HG02840 (cell line): ENCODE measurements around the gene C8B.

Experiments used
- ATAC-seq: cut with Tn5 transposase; IDR thresholded peaks from one replicate; pipeline ENCODE4 v1.9.1; 2021; ENCODE audit warnings: mild to moderate bottlenecking, moderate library complexity, moderate number of reproducible peaks; ENCODE audit not compliant: unreplicated experiment, low FRiP score

C8B gene

DNA sequence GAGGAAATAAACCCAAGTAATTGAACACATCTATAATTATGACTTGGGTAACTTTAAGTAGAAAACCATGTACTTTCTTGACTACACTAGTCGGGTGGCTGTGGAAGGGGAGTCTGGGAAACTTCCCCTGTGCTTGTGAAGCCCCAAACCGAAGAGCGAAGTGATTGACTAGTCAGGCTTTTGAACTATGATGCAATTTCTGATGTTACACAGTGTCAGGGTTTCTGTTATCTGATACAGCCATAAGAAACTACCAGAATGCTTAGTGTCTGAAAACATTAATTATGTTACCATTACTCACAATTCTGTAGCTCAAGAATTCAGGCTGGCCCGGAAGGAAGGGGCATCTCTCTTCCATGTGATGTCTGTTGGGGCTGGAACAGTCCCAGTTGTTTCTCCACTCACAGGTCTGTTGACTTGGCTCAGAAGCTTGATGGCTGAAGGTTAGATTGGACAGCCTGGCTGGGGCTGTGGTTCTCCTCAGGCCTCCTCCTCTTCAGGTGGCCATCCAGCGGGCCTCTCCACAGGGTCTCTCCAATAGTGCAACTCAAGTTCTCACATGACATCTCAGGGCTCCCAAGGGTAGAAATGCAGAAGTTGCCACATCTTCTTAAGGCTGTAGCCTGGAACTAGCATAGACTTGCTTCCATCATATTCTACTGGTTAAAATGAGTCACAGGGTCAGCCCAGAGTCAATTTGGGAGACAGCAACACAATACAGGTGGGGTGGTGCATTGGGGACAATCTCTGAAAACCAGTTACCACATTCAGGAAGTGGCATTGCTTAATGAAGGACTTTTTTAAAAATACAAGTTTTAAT is 8.3 kb upstream of the C8B start:
- no peak for ATAC-seq

DNA sequence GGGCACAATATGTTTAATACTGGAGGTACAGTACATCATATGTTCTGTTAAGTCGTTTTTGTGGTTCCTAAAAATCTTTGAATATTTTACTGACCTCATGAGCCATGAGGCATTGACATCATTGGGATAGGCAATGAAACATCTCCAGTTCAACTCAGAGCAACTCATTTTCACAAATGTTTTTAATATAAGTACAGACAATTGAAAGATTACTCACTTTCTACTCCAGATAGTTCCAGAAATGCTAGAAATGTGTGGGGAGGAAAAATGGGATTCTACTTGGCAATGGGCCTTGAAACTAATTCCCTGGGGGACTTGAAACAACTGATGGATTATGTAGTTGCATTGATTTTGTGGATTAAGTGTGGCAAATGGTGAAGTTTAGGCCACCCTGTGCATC is 7.2 kb upstream of the C8B start:
- no peak for ATAC-seq

DNA sequence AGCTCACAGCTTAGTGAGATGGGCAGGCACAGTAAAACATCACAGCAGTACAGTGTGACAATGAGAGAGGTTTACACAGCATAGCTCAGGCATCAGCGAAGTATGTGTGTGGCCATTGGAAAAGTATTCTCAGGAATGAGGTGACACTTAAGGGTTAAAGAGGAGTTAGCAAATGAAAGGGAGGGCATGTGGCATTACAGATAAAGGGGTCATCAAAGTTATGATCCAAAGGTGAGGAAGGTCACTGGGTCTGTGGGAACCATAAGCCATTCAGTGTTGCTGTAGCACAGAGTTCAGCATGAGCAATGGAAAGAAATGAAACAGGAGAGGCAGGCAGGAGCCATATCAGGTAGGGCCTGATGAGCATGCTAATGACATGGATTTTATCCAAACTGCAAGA is 4.5 kb upstream of the C8B start:
- no peak for ATAC-seq

DNA sequence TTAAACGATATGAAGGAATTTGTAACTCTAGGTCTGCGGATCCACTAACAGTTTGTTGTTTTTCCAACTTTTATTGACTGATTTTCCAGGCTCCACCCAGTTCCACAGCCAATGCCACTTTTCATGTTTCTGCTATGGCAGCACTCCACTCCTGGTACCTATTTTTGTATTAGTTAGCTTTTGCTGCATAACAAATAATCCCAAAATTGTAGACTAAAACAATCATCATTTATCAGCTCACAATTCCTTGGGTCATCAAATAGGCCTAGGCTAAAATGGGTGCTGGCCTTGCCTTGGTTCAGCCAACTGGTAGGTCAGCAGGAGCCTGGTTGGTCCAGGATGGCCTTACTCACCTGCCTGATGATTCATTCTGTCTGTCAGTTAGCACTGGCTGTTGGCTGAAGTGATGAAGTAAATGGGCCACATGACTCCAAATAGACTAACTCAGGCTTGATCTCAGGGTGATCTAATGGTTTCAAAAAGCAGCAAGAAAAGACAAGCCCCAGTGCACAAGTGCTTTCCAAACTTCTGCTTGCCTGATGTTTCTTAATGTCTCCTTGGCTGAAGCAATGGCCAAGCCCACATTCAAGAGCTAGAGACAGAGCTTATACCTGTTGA is 3.2 kb upstream of the C8B start:
- ATAC-seq, result no peak

DNA sequence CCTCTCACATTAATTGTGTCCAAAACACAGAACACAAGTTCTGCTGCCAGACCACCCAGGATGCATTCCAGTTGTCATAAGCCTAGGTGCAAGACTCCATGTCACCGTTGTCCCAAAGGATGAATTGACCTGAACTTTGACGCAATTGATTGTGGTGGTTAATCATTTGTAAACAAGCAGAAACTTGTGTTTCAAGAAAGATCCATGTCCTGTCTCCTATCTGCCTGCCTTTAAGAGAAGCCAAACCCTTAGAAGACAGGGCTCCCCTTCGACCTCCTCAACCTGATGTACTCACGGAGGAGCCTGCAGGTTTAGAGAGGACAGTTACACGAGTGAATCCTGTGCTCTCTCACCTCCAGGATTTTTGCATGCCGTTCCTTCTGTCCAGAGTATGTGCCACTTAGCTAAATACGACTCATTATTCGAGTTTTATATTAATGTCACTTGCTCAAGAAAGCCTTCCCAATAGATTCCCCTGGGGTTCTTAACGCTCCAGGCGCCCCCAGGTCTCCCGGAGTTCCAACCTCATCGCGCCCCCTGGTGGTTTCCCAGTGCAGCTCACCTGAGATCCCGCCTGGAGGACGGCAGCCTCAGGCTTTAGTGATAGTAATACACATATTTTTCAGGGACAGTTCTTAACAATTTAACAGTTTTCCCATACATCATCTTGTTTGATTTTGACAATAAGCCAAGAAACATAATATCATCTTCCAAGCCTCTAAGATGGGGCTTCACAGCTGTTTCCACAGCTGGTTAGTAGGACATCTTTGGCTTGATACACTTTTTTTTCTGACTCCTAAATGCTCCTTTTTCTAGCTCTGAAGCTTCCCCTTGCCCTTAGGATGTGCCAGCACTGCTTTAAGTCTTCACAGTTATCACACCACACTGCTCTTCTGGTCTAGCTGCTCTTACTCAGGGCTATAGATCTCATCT is 2.4 kb upstream of the C8B start:
- ATAC-seq, result no peak

GRCh38 chr1:56967355-56967754 is 1.5 kb upstream of the C8B start:
- ATAC-seq, result no peak

DNA sequence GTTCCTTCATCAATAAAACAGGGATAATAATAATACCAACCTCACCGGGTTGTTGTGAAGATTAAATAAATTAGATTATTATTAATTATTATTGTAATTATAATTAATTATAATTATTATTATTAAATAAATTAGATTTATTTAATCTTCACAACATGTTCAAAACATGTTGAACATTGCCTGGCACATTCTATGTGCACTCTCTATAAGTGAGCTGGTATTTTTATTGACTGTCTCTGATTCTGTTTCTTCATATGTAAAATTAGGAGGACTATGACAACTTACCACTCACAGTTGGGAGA is 834 bp upstream of the C8B start:
- ATAC-seq, result no peak

DNA sequence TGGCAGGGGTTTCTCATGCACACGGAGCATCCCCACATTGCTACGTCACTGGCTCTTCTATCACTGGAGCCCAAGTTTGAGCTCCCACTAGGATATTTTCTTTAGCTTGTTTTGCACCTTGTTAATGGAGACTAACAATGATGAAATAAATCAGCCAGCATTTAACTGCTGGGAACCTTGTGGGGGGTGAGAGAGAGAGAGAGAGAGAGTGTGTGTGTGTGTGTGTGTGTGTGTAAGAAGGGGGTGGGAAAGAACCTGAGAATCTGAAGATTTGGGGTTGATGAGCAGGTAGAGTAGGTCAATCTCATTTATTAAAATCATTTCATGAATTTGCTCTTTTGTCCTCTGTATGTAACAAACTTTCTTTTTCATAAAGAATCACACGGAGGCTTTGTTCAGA is 624 bp downstream of the C8B start:
- no peak for ATAC-seq

GRCh38 chr1:56964349-56965017 is 1.3 kb downstream of the C8B start:
- ATAC-seq, result no peak

GRCh38 chr1:56963667-56964066 is 2.1 kb downstream of the C8B start:
- no peak for ATAC-seq

- ATAC-seq, result no peak
Observed at GRCh38 chr1:56961426-56961825, 4.4 kb downstream of the C8B start.

GRCh38 chr1:56958526-56958925 is 7.3 kb downstream of the C8B start:
- ATAC-seq, result no peak

GRCh38 chr1:56957931-56958330 is 7.9 kb downstream of the C8B start:
- ATAC-seq, result no peak

DNA sequence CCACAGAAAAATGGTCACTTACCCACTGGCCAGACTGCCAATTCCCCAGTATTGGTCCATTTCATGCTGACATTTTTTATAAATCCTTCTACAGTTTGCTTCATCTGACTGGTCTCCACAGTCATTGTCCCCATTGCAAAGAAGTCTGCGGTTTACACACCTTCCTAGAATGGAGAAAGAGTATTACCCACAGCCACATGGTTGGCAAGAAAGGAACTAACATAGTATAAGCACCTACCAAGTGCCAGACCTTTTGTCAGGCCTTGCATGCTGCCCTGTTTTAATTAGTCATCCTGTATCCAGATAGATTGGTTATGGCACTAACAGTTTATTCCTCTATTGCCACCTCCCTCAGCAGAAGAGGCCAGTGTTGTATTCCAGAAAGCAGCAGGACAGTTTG is 11.2 kb downstream of the C8B start:
- ATAC-seq, result no peak

GRCh38 chr1:56953386-56953785 is 12.4 kb downstream of the C8B start:
- no peak for ATAC-seq

- ATAC-seq, result no peak
Observed at GRCh38 chr1:56952501-56952900, 13.3 kb downstream of the C8B start.

- ATAC-seq, result no peak
Observed at GRCh38 chr1:56948403-56949023, 17.3 kb downstream of the C8B start.

GRCh38 chr1:56940039-56940438 is 25.8 kb downstream of the C8B start:
- no peak for ATAC-seq

DNA sequence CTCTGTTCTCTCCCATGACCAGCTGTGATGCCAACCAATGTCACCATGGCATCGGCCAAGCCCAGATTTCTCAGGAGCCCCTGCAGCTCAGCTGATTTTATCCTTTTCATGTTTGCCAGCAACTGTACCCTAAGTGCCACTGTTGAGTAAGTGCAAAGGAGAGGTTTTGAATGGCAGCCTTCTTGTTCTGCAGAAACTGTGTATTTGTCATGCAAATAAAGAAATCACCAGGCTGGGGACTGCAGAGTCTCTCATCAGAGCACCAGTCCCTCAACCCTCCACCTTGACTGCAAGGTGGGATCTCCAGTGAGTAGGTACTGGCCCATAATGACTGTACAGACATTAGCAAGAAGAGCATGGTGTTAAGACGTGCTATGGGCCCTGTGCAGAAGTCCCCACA is 26.6 kb downstream of the C8B start:
- no peak for ATAC-seq

DNA sequence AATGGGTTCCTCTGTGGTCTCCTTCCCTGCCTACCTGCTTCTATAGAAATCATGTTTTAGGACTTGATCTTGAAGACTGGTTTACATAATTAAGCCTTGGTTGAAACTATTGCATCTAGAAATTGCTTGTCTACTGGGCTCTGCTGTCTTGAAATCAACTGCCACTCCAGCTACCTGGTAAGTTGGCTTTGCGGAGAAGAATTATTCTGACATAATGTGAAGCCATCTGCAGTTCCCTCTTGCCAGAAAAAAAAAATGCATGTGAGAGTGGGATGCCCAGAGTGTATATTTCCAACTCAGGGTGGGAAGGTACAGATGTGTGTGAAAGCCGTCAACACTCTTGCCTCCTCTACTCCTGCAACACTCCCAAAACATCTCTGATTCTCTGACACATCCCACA is 27.2 kb downstream of the C8B start:
- ATAC-seq, result no peak
